Keratinocyte (primary cell): ENCODE data around the gene HS1BP3. TPM values are rescaled to one million over a fixed set of nuclear protein-coding genes. Genes with fewer than 3 reads are reported as not detected.

Experiments used
- DNase-seq: peaks from one replicate; pipeline ENCODE4 v3.0.0-alpha.2; 2011; ENCODE audit warnings: low read depth, missing footprints, low spot score
- FAIRE-seq: peaks from 2 replicates; lab custom pipeline; 2011; peaks lifted over from hg19 to GRCh38; lab: Jason Lieb, UNC
- H2AFZ ChIP-seq: 2 replicates; pipeline ENCODE4 v1.6.0; 2012; ENCODE audit warnings: low read length, control low read depth, inconsistent platforms; ENCODE audit not compliant: control insufficient read depth
- H3K27ac ChIP-seq: 2 replicates; pipeline ENCODE4 v1.5.1; 2011; ENCODE audit warnings: low read length; ENCODE audit not compliant: control insufficient read depth, insufficient read depth
- H3K27me3 ChIP-seq: 3 replicates; pipeline ENCODE4 v1.6.0; 2011; ENCODE audit warnings: low read length; ENCODE audit not compliant: control insufficient read depth, insufficient read depth; ENCODE audit errors: extremely low read depth
- H3K36me3 ChIP-seq, 2 experiments: 2 replicates in 1 of 2; 3 replicates in 1 of 2; pipeline ENCODE4 v1.5.1; 2011; ENCODE audit warnings: low read length in 2 of 2, mild to moderate bottlenecking in 1 of 2; ENCODE audit not compliant: control insufficient read depth in 2 of 2, insufficient read depth in 2 of 2; ENCODE audit errors: extremely low read depth in 1 of 2
- H3K4me1 ChIP-seq: 3 replicates; pipeline ENCODE4 v1.5.1; 2011; ENCODE audit warnings: low read length; ENCODE audit not compliant: control insufficient read depth, insufficient read depth; ENCODE audit errors: extremely low read depth
- H3K4me2 ChIP-seq: 3 replicates; pipeline ENCODE4 v1.6.0; 2011; ENCODE audit warnings: low read depth, low read length; ENCODE audit not compliant: control insufficient read depth, insufficient read depth; ENCODE audit errors: extremely low read depth
- H3K4me3 ChIP-seq, 3 experiments: fragments of 200-600 bp in 1 of 3; sonication (generic) in 1 of 3; 2 replicates in 2 of 3; 3 replicates in 1 of 3; pipeline ENCODE4 v1.5.1; 2011 to 2016; ENCODE audit warnings: low read length in 3 of 3, mild to moderate bottlenecking in 3 of 3, control low read depth in 2 of 3, inconsistent platforms in 1 of 3, low read depth in 1 of 3, mixed read lengths in 1 of 3, mixed run types in 1 of 3, moderate library complexity in 1 of 3; ENCODE audit not compliant: control insufficient read depth in 2 of 3, insufficient read depth in 2 of 3; ENCODE audit errors: extremely low read depth in 1 of 3
- H3K79me2 ChIP-seq: 2 replicates; pipeline ENCODE4 v1.6.0; 2012; ENCODE audit warnings: low read length; ENCODE audit not compliant: control insufficient read depth, insufficient read depth
- H3K9ac ChIP-seq: 3 replicates; pipeline ENCODE4 v1.6.0; 2011; ENCODE audit warnings: low read length; ENCODE audit not compliant: control insufficient read depth, insufficient read depth; ENCODE audit errors: extremely low read depth
- H3K9me1 ChIP-seq: 3 replicates; pipeline ENCODE4 v1.6.0; 2011; ENCODE audit warnings: low read length; ENCODE audit not compliant: control insufficient read depth, insufficient read depth; ENCODE audit errors: extremely low read depth
- H3K9me3 ChIP-seq: 2 replicates; pipeline ENCODE4 v1.5.1; 2012; ENCODE audit warnings: low read depth, low read length; ENCODE audit not compliant: control insufficient read depth
- H4K20me1 ChIP-seq: 3 replicates; pipeline ENCODE4 v1.6.0; 2011; ENCODE audit warnings: low read length; ENCODE audit not compliant: control insufficient read depth, insufficient read depth; ENCODE audit errors: extremely low read depth
- CTCF ChIP-seq, 3 experiments: IDR thresholded peaks in 1 of 3; conservative IDR thresholded peaks in 1 of 3; optimal IDR thresholded peaks in 1 of 3; 2 replicates in 2 of 3; 3 replicates in 1 of 3; pipeline versions ENCODE3 to v1.5.1; 2011; ENCODE audit warnings: low read length in 3 of 3, mild to moderate bottlenecking in 3 of 3, moderate library complexity in 2 of 3, control low read depth in 1 of 3, inconsistent platforms in 1 of 3; ENCODE audit not compliant: insufficient read depth in 2 of 3; ENCODE audit errors: extremely low read depth in 1 of 3
- EZH2 ChIP-seq: IDR thresholded peaks from one replicate; pipeline ENCODE4 v1.6.1; 2012; ENCODE audit warnings: inconsistent platforms, mild to moderate bottlenecking, low read length, moderate library complexity
- dilution Hi-C: fragments of 300-500 bp; cut with MboI; formaldehyde crosslinking; loops from one replicate; pipeline ENCODE4 v1.7.0; 2020; ENCODE audit warnings: low sequenced_read_pairs; ENCODE audit not compliant: extremely low pct_ligation_motif_present
- polyA plus RNA-seq, 5 experiments: library from polyadenylated mRNA; depleted of rRNA in 3 of 5; stranded (reverse) in 3 of 5; stranded (forward) in 1 of 5; unstranded in 1 of 5; fragments of >200 nt; gene quantifications; 1 replicate in 1 of 5; 2 replicates in 3 of 5; 3 replicates in 1 of 5; pipeline versions ENCODE4 v1.2.1 to v1.2.3, GENCODE V29; 2011 to 2012; ENCODE audit warnings: missing spikeins in 2 of 5, low read depth in 1 of 5, low replicate concordance in 1 of 5

Gene HS1BP3
- polyA plus RNA-seq, 1 donor (not counting 4 experiments of a cell fraction or from before 2014, with no cell fraction given): 18.5 TPM

GRCh38 chr2:20668451-20668850 is 17.6 kb upstream of the HS1BP3 start:
- Histone ChIP-seq H3K27me3 (peaks cover 91% of the 10 kb centered on the region), H3K9me1 (no peaks in the 10 kb centered on the region), H3K27ac (no peak overlapping the region), H4K20me1 (no peaks in the 10 kb centered on the region), H3K36me3 (no peaks in the 10 kb centered on the region), H3K9ac (no peak overlapping the region), H3K4me2 (no peak overlapping the region), H3K4me3 (no peak overlapping the region), H2AFZ (no peak overlapping the region), H3K4me1 (peaks cover 4% of the 10 kb centered on the region), H3K9me3 (no peaks in the 10 kb centered on the region), H3K79me2 (no peaks in the 10 kb centered on the region)
- FAIRE-seq (no peak), DNase-seq (no peak)
- dilution Hi-C loops: no loop called here
- TF ChIP-seq EZH2 (no peak), CTCF (optimal IDR thresholded peaks at IDR 0.05 in 1 of 3, IDR thresholded peaks at IDR 0.05 in 1 of 3, conservative IDR thresholded peaks at IDR 0.05 in 1 of 3; ENCODE audit: extremely low read depth in 1 of 3, insufficient read depth in 2 of 3, low read length in 3 of 3) (no peak)

- H4K20me1 ChIP-seq: no peaks in the 10 kb centered on the region
- H3K27ac ChIP-seq: no peak overlapping the region
- FAIRE-seq (no peak), DNase-seq (no peak)
- no peaks in the 10 kb centered on the region for H3K36me3 ChIP-seq
- no peak overlapping the region for H2AFZ ChIP-seq
- no peak overlapping the region for H3K4me2 ChIP-seq
- no peaks in the 10 kb centered on the region for H3K9me3 ChIP-seq
- H3K9me1 ChIP-seq: no peaks in the 10 kb centered on the region
- TF ChIP-seq EZH2 (peak; percentile 84), CTCF (optimal IDR thresholded peaks at IDR 0.05 in 1 of 3, IDR thresholded peaks at IDR 0.05 in 1 of 3, conservative IDR thresholded peaks at IDR 0.05 in 1 of 3; ENCODE audit: extremely low read depth in 1 of 3, insufficient read depth in 2 of 3, low read length in 3 of 3) (no peak)
- no peak overlapping the region for H3K9ac ChIP-seq
- H3K4me1 ChIP-seq: peaks cover 4% of the 10 kb centered on the region
- H3K79me2 ChIP-seq: no peaks in the 10 kb centered on the region
- peaks cover 94% of the 10 kb centered on the region for H3K27me3 ChIP-seq
- dilution Hi-C loops: no loop called here
- H3K4me3 ChIP-seq: peak overlapping the region in 2 of 3 experiments; percentile 14 to 43
Measured at GRCh38 chr2:20667531-20668401, 16.9 kb upstream of the HS1BP3 start.
